Ishikawa (cell line): Measurements from ENCODE around the gene NPTX1.

Experiments
- EP300 ChIP-seq: IDR thresholded peaks from 2 replicates; pipeline ENCODE4 v1.6.1; 2012; ENCODE audit warnings: borderline replicate concordance
- FOXM1 ChIP-seq: IDR thresholded peaks from 2 replicates; pipeline ENCODE4 v1.6.1; 2012; ENCODE audit warnings: low read depth, borderline replicate concordance
- MAX ChIP-seq: IDR thresholded peaks from 2 replicates; pipeline ENCODE4 v1.6.1; 2012
- TCF12 ChIP-seq: IDR thresholded peaks from 2 replicates; pipeline ENCODE4 v1.6.1; 2012; ENCODE audit warnings: low read depth
- YY1 ChIP-seq: IDR thresholded peaks from 2 replicates; pipeline ENCODE4 v1.6.1; 2012; ENCODE audit warnings: low read depth

- no peak for TF ChIP-seq MAX
- TF ChIP-seq TCF12: no peak
- no peak for TF ChIP-seq YY1
- TF ChIP-seq FOXM1: no peak
- TF ChIP-seq EP300: no peak
Measured at GRCh38 chr17:80480248-80480647, 3.8 kb upstream of the NPTX1 start.
